Caco-2 (cell line): Measurements from ENCODE around the gene MCFD2. TPM values are rescaled to one million over a fixed set of nuclear protein-coding genes. Genes with fewer than 3 reads are reported as not detected.

Experiments
- BruUV-seq: library from RNA; stranded (reverse); fragments of 400-500 nt; replicated peaks from 2 replicates; lab custom pipeline; 2021; lab: Mats Ljungman, UMichigan
- CTCF ChIA-PET: fragments of 300-600 bp; sonication (Branson Sonifier 250); formaldehyde crosslinking; loops from one replicate; lab custom pipeline; 2022; ENCODE audit warnings: antibody characterized with exemption; lab: Charles Lee
- POLR2A ChIA-PET: fragments of 300-600 bp; sonication (Branson Sonifier 250); formaldehyde crosslinking; loops from one replicate; lab custom pipeline; 2022; ENCODE audit warnings: antibody characterized with exemption; lab: Charles Lee
- DNase-seq, 2 experiments: peaks; one replicate each; pipeline versions ENCODE4 v3.0.0 to v3.0.0-alpha.2; 2020 to 2022
- H3K27me3 ChIP-seq: replicated peaks from 2 replicates; pipeline ENCODE4 v1.6.0; 2011; ENCODE audit warnings: low read length; ENCODE audit not compliant: control insufficient read depth, insufficient read depth
- H3K36me3 ChIP-seq: 2 replicates; pipeline ENCODE4 v1.5.1; 2011; ENCODE audit warnings: low read length; ENCODE audit not compliant: control insufficient read depth, insufficient read depth
- H3K4me1 ChIP-seq: fragments of 250-450 bp; sonication (Bioruptor Pico); 2 replicates; pipeline ENCODE4 v1.5.1; 2020; ENCODE audit warnings: mild to moderate bottlenecking
- H3K4me3 ChIP-seq: 2 replicates; pipeline ENCODE4 v1.5.1; 2011; ENCODE audit warnings: low read depth, mild to moderate bottlenecking, control low read depth, low read length
- H3K9me3 ChIP-seq: fragments of 250-450 bp; sonication (Bioruptor Pico); 2 replicates; pipeline ENCODE4 v1.5.1; 2020; ENCODE audit warnings: mild to moderate bottlenecking, moderate library complexity
- H3K27ac Mint-ChIP-seq: one replicate; pipeline ENCODE4 v1.8.0; 2022; ENCODE audit warnings: mixed read lengths; ENCODE audit not compliant: unreplicated experiment
- H3K27me3 Mint-ChIP-seq: one replicate; pipeline ENCODE4 v1.8.0; 2022; ENCODE audit warnings: mixed read lengths; ENCODE audit not compliant: insufficient read depth, unreplicated experiment
- H3K36me3 Mint-ChIP-seq: one replicate; pipeline ENCODE4 v1.8.0; 2022; ENCODE audit warnings: mild to moderate bottlenecking, mixed read lengths; ENCODE audit not compliant: insufficient read depth, unreplicated experiment
- H3K4me1 Mint-ChIP-seq: one replicate; pipeline ENCODE4 v1.8.0; 2022; ENCODE audit warnings: low read depth, mixed read lengths; ENCODE audit not compliant: unreplicated experiment
- H3K4me3 Mint-ChIP-seq: one replicate; pipeline ENCODE4 v1.8.0; 2022; ENCODE audit warnings: mild to moderate bottlenecking, moderate library complexity, mixed read lengths; ENCODE audit not compliant: unreplicated experiment
- H3K9me3 Mint-ChIP-seq: one replicate; pipeline ENCODE4 v1.8.0; 2022; ENCODE audit warnings: mixed read lengths; ENCODE audit not compliant: unreplicated experiment
- CTCF ChIP-seq, 2 experiments: fragments of 200-600 bp in 1 of 2; IDR thresholded peaks; 1 replicate in 1 of 2; 2 replicates in 1 of 2; pipeline versions ENCODE4 v1.5.1 to v1.8.0; 2011 to 2022; ENCODE audit warnings: antibody characterized with exemption in 1 of 2, control low read depth in 1 of 2, inconsistent platforms in 1 of 2, low read depth in 1 of 2, low read length in 1 of 2, mild to moderate bottlenecking in 1 of 2, moderate library complexity in 1 of 2; ENCODE audit not compliant: insufficient read depth in 1 of 2, severe bottlenecking in 1 of 2, unreplicated experiment in 1 of 2
- intact Hi-C: fragments of 100-400 bp; cut with micrococcal nuclease; formaldehyde crosslinking; loops from one replicate; pipeline ENCODE4 v1.10.0; 2022; ENCODE audit not compliant: unreplicated experiment
- total RNA-seq: library from RNA; stranded (reverse); gene quantifications from 2 replicates; pipeline ENCODE4 v1.2.3, GENCODE V29; 2022

The MCFD2 gene
- total RNA-seq, 1 experiment from 2014 or later = 156 TPM

GRCh38 chr2:46924038-46924437, 8.4 kb upstream of the MCFD2 start:
- no TSS peak for BruUV-seq
- Mint-ChIP-seq H3K4me3 (no peak overlapping the region), H3K4me1 (no peaks in the 10 kb centered on the region), H3K27me3 (no peaks in the 10 kb centered on the region), H3K9me3 (peaks cover 19% of the 10 kb centered on the region), H3K27ac (no peak overlapping the region), H3K36me3 (peaks cover 16% of the 10 kb centered on the region)
- POLR2A ChIA-PET = no interaction called here
- intact Hi-C loops = no loop called here
- no peak for DNase-seq
- H3K36me3 ChIP-seq = no peaks in the 10 kb centered on the region
- H3K4me3 ChIP-seq = no peak overlapping the region
- peaks cover 13% of the 10 kb centered on the region for H3K4me1 ChIP-seq
- H3K9me3 ChIP-seq = peaks cover 15% of the 10 kb centered on the region
- CTCF ChIA-PET = interaction anchor here (0.7 kb wide), 1 partner anchor 85 kb away, joined by 5 read pairs; no protein-coding TSS in a partner anchor
- no peak for TF ChIP-seq CTCF (IDR thresholded peaks at IDR 0.05; ENCODE audit: insufficient read depth in 1 of 2, low read depth in 1 of 2, low read length in 1 of 2, severe bottlenecking in 1 of 2, unreplicated experiment in 1 of 2)
- H3K27me3 ChIP-seq = no peaks in the 10 kb centered on the region

GRCh38 chr2:46923041-46923528, 7.5 kb upstream of the MCFD2 start:
- intact Hi-C loops = no loop called here
- H3K9me3 Mint-ChIP-seq = peaks cover 19% of the 10 kb centered on the region
- Histone ChIP-seq H3K36me3 (no peaks in the 10 kb centered on the region), H3K9me3 (peaks cover 15% of the 10 kb centered on the region), H3K27me3 (no peaks in the 10 kb centered on the region), H3K4me1 (peaks cover 13% of the 10 kb centered on the region), H3K4me3 (no peak overlapping the region)
- H3K4me3 Mint-ChIP-seq = no peak overlapping the region
- TF ChIP-seq CTCF (IDR thresholded peaks at IDR 0.05; ENCODE audit: insufficient read depth in 1 of 2, low read depth in 1 of 2, low read length in 1 of 2, severe bottlenecking in 1 of 2, unreplicated experiment in 1 of 2) = no peak
- CTCF ChIA-PET = no interaction called here
- no peaks in the 10 kb centered on the region for H3K4me1 Mint-ChIP-seq
- DNase-seq = peak; percentile 22 to 63
- BruUV-seq = no TSS peak
- H3K36me3 Mint-ChIP-seq = peaks cover 16% of the 10 kb centered on the region
- H3K27ac Mint-ChIP-seq = no peak overlapping the region
- no peaks in the 10 kb centered on the region for H3K27me3 Mint-ChIP-seq
- POLR2A ChIA-PET = no interaction called here

- intact Hi-C loops = no loop called here
- peaks cover 16% of the 10 kb centered on the region for H3K36me3 Mint-ChIP-seq
- POLR2A ChIA-PET = no interaction called here
Observed at GRCh38 chr2:46922606-46923005, 7.0 kb upstream of the MCFD2 start.

More at GRCh38 chr2:46922606-46923005, 7.0 kb upstream of the MCFD2 start:
- Mint-ChIP-seq H3K4me3 (no peak overlapping the region), H3K9me3 (peaks cover 19% of the 10 kb centered on the region), H3K4me1 (peaks cover 4% of the 10 kb centered on the region), H3K27ac (no peak overlapping the region), H3K27me3 (no peaks in the 10 kb centered on the region)
- Histone ChIP-seq H3K4me1 (peaks cover 13% of the 10 kb centered on the region), H3K9me3 (peaks cover 12% of the 10 kb centered on the region), H3K4me3 (no peak overlapping the region), H3K27me3 (no peaks in the 10 kb centered on the region), H3K36me3 (no peaks in the 10 kb centered on the region)
- DNase-seq = no peak
- CTCF ChIA-PET = no interaction called here
- BruUV-seq = no TSS peak
- no peak for TF ChIP-seq CTCF (IDR thresholded peaks at IDR 0.05; ENCODE audit: insufficient read depth in 1 of 2, low read depth in 1 of 2, low read length in 1 of 2, severe bottlenecking in 1 of 2, unreplicated experiment in 1 of 2)
